HG03108 (cell line): ENCODE measurements around the gene ARG1.
A peak's percentile ranks its signal among the peaks of the same experiment; 100 is the strongest.
"Not testable (repeated sequence)": the region's sequence is repeated elsewhere in the genome, so short reads cannot be mapped to it uniquely, and the experiment has no call there.

ENCODE experiments used
- ATAC-seq: cut with Tn5 transposase; IDR thresholded peaks from one replicate; pipeline ENCODE4 v1.9.1; 2021; ENCODE audit warnings: moderate library complexity; ENCODE audit not compliant: unreplicated experiment

ARG1 gene

GRCh38 chr6:131572686-131573415 lies at the start of gene ARG1:
Gene ARG1 (plus strand): TSS chr6:131573226. CDS start chr6:131573283, 57 bp downstream.
- ATAC-seq: no peak

- no peak for ATAC-seq
Measured at GRCh38 chr6:131523988-131524673, 48.9 kb upstream of the ARG1 start.

GRCh38 chr6:131524695-131525336 lies 48.2 kb upstream of the ARG1 start:
- ATAC-seq: no peak

GRCh38 chr6:131530936-131531335 lies 42.1 kb upstream of the ARG1 start:
- not testable (repeated sequence) for ATAC-seq

- ATAC-seq: not testable (repeated sequence)
Measured at GRCh38 chr6:131531681-131532080, 41.3 kb upstream of the ARG1 start.

GRCh38 chr6:131532580-131533039 lies 40.4 kb upstream of the ARG1 start:
- ATAC-seq: peak; percentile 90

GRCh38 chr6:131538615-131539014 lies 34.4 kb upstream of the ARG1 start:
- not testable (repeated sequence) for ATAC-seq

GRCh38 chr6:131545317-131545716 lies 27.7 kb upstream of the ARG1 start:
- no peak for ATAC-seq

- no peak for ATAC-seq
Measured at GRCh38 chr6:131547488-131547887, 25.5 kb upstream of the ARG1 start.

GRCh38 chr6:131548441-131548840 lies 24.6 kb upstream of the ARG1 start:
- ATAC-seq: no peak

GRCh38 chr6:131549811-131550210 lies 23.2 kb upstream of the ARG1 start:
- no peak for ATAC-seq

- ATAC-seq: no peak
Measured at GRCh38 chr6:131551902-131552301, 21.1 kb upstream of the ARG1 start.

GRCh38 chr6:131552572-131552971 lies 20.5 kb upstream of the ARG1 start:
- ATAC-seq: no peak

GRCh38 chr6:131555992-131556391 lies 17.0 kb upstream of the ARG1 start:
- ATAC-seq: no peak

GRCh38 chr6:131558922-131559321 lies 14.1 kb upstream of the ARG1 start:
- ATAC-seq: no peak

- no peak for ATAC-seq
Measured at GRCh38 chr6:131561925-131562707, 10.9 kb upstream of the ARG1 start.

GRCh38 chr6:131565056-131565455 lies 8.0 kb upstream of the ARG1 start:
- ATAC-seq: no peak

GRCh38 chr6:131568726-131569125 lies 4.3 kb upstream of the ARG1 start:
- ATAC-seq: no peak

- ATAC-seq: no peak
Measured at GRCh38 chr6:131574133-131574532, 1.1 kb downstream of the ARG1 start.

- ATAC-seq: no peak
Measured at GRCh38 chr6:131574686-131575085, 1.7 kb downstream of the ARG1 start.

GRCh38 chr6:131575834-131576478 lies 2.9 kb downstream of the ARG1 start:
- ATAC-seq: no peak
